GM19452 (cell line): ENCODE results near the gene TFAP2B.

Experiments
- ATAC-seq: cut with Tn5 transposase; IDR thresholded peaks from one replicate; pipeline ENCODE4 v1.9.1; 2021; ENCODE audit not compliant: unreplicated experiment

Gene TFAP2B

GRCh38 chr6:50818673-50819072, at the start of gene TFAP2B:
Gene TFAP2B (plus strand): TSS chr6:50818871. CDS start chr6:50818892, 21 bp downstream.
- no peak for ATAC-seq

- no peak for ATAC-seq
Measured at GRCh38 chr6:50778696-50779095, 40.0 kb upstream of the TFAP2B start.

GRCh38 chr6:50780382-50780781, 38.3 kb upstream of the TFAP2B start:
- ATAC-seq, result no peak

- ATAC-seq, result no peak
Measured at GRCh38 chr6:50785921-50786320, 32.8 kb upstream of the TFAP2B start.

- ATAC-seq, result no peak
Measured at GRCh38 chr6:50791900-50792508, 26.7 kb upstream of the TFAP2B start.

- ATAC-seq, result no peak
Measured at GRCh38 chr6:50792771-50793170, 25.9 kb upstream of the TFAP2B start.

- ATAC-seq, result no peak
Measured at GRCh38 chr6:50795574-50795973, 23.1 kb upstream of the TFAP2B start.

- ATAC-seq, result no peak
Measured at GRCh38 chr6:50804283-50804682, 14.4 kb upstream of the TFAP2B start.

- ATAC-seq, result no peak
Measured at GRCh38 chr6:50807035-50807434, 11.6 kb upstream of the TFAP2B start.

GRCh38 chr6:50815436-50816114, 3.1 kb upstream of the TFAP2B start:
- peak; percentile 47 for ATAC-seq

- ATAC-seq, result peak; percentile 73
Measured at GRCh38 chr6:50816115-50816675, 2.5 kb upstream of the TFAP2B start.

- ATAC-seq, result no peak
Measured at GRCh38 chr6:50816947-50817645, 1.6 kb upstream of the TFAP2B start.

- no peak for ATAC-seq
Measured at GRCh38 chr6:50817646-50817950, 1.1 kb upstream of the TFAP2B start.

GRCh38 chr6:50818020-50818419, 651 bp upstream of the TFAP2B start:
- ATAC-seq, result no peak

GRCh38 chr6:50819466-50819903, 814 bp downstream of the TFAP2B start:
- ATAC-seq, result no peak

GRCh38 chr6:50819904-50820868, 1.5 kb downstream of the TFAP2B start:
- no peak for ATAC-seq

GRCh38 chr6:50820869-50821264, 2.2 kb downstream of the TFAP2B start:
- ATAC-seq, result no peak

- no peak for ATAC-seq
Measured at GRCh38 chr6:50821441-50822077, 2.9 kb downstream of the TFAP2B start.

GRCh38 chr6:50822078-50822476, 3.4 kb downstream of the TFAP2B start:
- ATAC-seq, result no peak
